ENCODE measurements around the gene OSBPL6.

The OSBPL6 gene

GRCh38 chr2:178271629-178272333, 77.5 kb downstream of the OSBPL6 start:
- peak; percentile 83 for DNase-seq (ENCODE audit: low read depth)

DNA sequence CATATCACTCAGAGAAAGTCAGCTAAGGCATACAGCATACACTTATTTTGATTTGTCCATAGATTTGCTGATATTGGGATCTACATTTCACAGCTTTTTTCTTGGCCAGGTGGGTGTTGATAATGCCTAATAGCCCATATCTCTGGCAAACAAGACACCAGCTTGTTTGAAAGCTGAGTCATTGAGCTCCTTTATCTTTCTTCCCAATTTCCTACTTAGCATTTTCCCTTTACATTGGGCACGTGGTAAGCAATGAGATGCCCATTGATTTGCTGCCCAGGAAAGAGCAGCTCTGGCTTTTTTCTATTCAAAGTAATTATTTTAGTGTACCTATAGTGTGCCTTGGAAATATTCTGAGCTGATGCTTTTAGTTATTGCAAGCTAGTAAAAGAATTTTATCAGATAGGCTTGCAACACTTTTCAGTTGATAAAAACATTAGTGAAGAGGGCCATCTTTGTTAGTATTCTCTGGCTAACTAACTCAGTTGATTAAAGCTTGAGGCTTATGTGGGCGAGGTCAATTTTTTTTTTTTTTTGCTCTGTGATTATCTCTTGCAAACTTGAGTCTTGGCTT, 79.6 kb downstream of the OSBPL6 start:
- no peak for DNase-seq (ENCODE audit: low read depth)

DNA sequence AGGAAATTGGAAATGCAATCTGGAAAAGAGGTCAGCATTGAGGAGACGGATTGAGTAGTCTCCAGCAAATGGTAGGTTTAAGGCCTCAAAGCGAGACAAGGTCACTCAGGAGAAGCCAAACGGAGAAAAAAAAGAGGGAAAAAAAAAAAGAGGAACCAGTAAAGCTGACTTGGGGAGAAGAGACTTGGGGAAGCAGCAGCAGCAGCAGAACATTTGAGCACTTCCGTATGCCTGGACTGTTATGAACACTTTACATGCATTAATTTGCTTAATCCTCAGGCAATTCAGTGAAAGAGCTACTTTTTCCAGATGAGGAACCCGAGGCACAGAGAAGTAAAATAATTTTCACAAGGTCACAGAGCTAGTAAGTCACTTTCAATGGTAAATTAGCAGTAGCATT, 81.3 kb downstream of the OSBPL6 start:
- no peak for DNase-seq (ENCODE audit: low read depth)

DNA sequence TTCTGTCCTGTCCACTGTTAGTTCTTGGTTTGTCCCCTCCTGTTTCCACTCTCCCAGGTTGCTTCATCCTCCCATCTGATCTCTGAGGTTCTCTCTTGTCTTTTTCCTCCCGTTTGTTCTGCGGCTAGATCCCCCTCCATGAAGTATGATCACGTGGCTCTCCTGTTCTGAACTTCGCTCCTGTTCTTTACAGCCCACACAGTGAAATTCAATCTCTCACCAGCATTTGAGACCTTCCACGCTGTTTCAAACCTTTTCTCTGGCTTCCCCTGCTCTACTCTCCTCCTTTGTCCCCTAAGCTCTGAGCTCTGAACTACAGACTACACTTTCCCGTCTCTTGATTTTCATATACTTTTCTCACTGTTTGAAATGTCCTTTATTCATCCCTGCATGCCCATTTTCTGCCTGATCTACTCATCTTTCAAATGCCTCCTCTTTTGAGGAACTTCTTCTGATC, 83.5 kb downstream of the OSBPL6 start:
- DNase-seq (ENCODE audit: low read depth) = no peak

- peak; percentile 62 for DNase-seq (ENCODE audit: low read depth)
These were observed 84.8 kb downstream of the OSBPL6 start for GRCh38 chr2:178279142-178279541.

- no peak for DNase-seq (ENCODE audit: low read depth)
These were observed 85.3 kb downstream of the OSBPL6 start for GRCh38 chr2:178279636-178280035.

- DNase-seq (ENCODE audit: low read depth) = peak; percentile 27
These were observed 86.0 kb downstream of the OSBPL6 start for GRCh38 chr2:178280244-178280852.

DNA sequence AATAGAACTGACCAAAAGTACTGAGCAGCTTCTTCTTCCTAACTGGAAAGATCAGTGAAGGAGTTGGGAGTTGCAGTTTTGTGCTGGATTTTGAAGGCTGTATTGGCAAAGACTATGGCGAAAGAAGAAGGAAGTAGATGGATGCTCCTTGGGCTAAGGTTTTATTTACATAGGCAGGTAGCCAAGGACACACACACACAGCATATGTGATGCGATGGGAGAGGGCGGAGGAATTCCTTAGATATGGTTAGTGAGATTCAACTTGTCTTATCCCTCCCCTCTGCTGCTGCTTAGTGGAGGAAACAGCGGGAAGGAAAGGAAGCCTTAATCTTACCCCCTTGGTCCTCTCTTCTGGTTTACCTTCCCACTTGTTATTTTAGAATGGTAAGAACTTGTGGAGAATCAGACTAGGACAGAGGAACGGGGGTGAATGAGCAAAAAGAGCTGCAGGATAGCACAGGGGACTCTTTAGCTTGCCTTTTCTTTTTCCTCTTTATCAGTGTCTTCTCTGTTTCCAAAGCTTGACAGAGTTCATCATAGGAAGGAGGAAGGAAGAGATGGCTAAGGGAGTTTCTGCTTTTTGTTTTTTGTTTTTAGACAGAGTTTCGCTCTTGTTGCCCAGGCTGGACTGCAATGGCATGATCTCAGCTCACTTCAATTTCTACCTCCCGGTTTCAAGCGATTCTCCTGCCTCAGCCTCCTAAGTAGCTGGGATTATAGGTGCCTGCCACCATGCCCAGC, 87.9 kb downstream of the OSBPL6 start:
- DNase-seq (ENCODE audit: low read depth) = peak; percentile 32

DNA sequence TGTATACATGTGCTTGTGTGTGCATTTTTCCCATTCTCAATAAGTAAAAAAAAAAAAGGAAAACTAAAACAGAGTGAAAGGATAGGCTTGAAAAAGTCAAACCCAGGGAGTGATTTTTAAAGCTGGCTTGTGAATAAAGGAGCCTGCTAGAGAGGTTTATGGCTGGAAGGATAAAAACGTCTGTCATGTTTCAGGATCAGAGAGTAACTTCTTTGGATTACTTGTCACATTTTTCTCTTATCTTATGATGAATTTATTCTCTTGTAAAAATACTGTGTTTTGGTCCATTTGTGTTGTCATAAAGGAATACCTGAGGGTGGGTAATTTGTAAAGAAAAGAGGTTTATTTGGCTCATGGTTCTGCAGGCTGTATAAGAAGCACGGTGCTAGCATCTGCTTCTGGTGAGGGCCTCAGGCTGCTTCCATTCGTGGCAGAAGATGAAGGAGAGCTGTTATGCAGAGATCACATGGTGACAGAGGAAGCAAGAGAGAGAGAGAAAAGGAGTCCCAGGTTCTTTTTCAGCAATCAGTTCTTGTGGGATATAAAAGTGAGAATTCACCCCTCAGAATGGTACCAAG, 89.1 kb downstream of the OSBPL6 start:
- DNase-seq (ENCODE audit: low read depth) = no peak

DNA sequence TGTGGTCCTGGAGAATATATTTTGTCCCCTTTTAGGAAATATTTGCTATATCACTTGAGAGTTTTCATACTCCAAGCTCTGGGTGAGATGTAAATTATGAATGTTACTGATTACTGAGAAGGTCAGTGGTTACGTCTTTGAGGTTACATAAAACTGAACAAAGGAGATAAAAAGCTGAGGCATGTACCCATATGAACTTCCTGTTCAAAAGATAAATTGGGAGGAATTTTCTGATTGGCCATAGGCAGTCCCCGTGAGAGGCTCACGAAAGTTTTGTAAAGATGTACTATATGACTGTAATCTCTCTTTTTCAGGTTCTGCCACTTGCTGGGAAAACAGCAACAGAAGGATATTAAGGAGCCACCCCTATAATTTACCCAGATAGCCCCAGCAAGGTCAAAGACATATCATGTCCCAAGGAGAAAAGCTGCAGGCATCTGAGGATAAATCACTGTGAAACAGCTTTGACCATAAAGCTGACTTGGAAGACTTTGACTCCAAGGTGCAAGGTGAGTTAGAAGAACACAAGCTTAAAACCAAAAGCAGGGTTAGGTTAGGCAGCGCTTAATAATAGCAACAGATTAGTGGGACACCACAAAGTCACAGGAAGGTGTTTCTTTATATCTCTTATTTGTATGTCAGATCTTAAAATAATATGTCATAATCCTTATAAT, 90.4 kb downstream of the OSBPL6 start:
- no peak for DNase-seq (ENCODE audit: low read depth)

GRCh38 chr2:178285287-178285615, 90.9 kb downstream of the OSBPL6 start:
- no peak for DNase-seq (ENCODE audit: low read depth)

DNA sequence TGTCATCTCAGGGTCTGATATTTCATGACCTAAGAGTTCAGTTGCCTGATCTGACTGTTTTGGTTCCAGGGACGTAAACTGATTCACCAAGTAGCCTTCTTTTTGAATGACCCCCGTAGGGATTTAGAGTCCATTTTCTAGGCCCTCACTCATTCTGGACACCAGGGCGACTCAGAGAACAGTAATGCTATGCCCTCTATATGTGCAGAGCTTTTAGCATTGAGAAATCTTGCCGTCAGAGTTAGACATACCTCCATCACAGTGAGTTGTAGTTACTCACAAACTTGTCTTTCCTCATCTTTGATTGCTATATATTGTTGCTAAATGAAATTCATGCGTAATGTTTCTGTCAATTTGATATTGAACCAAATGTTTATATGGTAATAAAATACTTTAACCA, 92.3 kb downstream of the OSBPL6 start:
- no peak for DNase-seq (ENCODE audit: low read depth)

- DNase-seq (ENCODE audit: low read depth) = no peak
These were observed 93.5 kb downstream of the OSBPL6 start for GRCh38 chr2:178287652-178288344.

- no peak for DNase-seq (ENCODE audit: low read depth)
These were observed 97.4 kb downstream of the OSBPL6 start for GRCh38 chr2:178291703-178292102.

DNA sequence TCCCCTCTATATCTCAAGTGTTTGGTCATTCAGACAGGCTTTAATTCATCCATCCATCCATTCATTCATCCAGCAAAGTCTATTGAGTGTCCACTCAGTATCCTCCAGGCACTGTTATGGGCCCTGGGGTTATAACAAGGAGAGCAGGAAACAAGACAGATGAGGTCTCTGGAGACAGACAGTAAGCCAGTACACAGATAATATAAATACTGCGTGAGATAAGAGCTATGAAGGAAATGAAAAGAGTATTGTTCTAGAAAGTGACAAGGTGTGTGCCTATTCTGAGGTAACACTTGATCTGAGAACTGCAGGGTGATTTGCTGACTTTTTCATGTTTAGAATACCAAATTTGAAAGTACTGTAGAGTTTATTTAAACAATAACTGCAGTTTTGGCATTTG, 98.3 kb downstream of the OSBPL6 start:
- no peak for DNase-seq (ENCODE audit: low read depth)

- DNase-seq (ENCODE audit: low read depth) = no peak
These were observed 100.8 kb downstream of the OSBPL6 start for GRCh38 chr2:178295115-178295514.

DNA sequence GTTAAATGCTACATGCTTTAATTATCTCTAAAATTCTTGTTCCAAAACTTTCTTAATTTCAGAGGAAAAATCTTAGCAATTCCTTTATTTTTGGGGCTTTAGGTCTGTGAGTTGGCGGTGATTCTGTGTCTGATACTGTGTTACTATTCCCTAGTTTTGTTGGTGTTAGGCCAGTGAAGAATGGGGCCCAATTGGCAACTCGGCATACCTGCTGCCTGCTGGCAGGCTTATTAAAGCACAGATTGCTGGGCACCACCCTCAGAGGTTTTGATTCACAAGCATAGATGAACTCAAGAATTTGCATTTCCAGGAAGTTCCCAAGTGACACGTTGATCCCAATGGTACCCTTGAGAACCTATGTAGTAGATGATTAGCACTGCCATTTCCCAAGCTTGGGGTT, 101.6 kb downstream of the OSBPL6 start:
- no peak for DNase-seq (ENCODE audit: low read depth)

- peak; percentile 4 for DNase-seq (ENCODE audit: low read depth)
These were observed 102.2 kb downstream of the OSBPL6 start for GRCh38 chr2:178296394-178297090.

DNA sequence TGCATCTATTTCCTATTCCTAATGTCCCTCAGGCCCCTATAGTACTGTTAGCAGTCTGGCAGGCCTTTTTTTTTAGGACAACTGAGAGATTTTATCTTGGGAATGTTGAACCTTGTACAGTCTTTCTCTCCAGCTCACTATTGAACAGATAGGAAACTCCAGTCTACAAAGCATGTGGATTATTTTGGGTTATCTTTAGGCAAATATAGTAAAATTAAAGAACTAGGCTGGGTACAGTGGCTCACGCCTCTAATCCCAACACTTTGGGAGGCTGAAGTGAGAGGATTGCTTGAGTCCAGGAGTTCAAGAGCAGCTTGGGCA, 102.7 kb downstream of the OSBPL6 start:
- DNase-seq (ENCODE audit: low read depth) = no peak

GRCh38 chr2:178298785-178299212, 104.5 kb downstream of the OSBPL6 start:
- DNase-seq (ENCODE audit: low read depth) = peak; percentile 58

Data from fibroblast of gingiva (primary cell).